WTC11 (cell line): Measurements from ENCODE around the gene FUBP3.

Experiments
- ESRRA ChIP-seq: sonication (generic); formaldehyde crosslinking; IDR thresholded peaks from 2 replicates; pipeline ENCODE4 v1.8.1; 2022; ENCODE audit warnings: mild to moderate bottlenecking, missing genetic modification reagents, borderline replicate concordance
- ETV6 ChIP-seq: sonication (generic); formaldehyde crosslinking; IDR thresholded peaks from 2 replicates; pipeline ENCODE4 v1.8.1; 2022; ENCODE audit warnings: mild to moderate bottlenecking, missing genetic modification reagents
- MYBL2 ChIP-seq: sonication (generic); formaldehyde crosslinking; IDR thresholded peaks from 2 replicates; pipeline ENCODE4 v1.8.1; 2023; ENCODE audit warnings: mild to moderate bottlenecking, moderate library complexity, missing genetic modification reagents
- NFE2L1 ChIP-seq: sonication (generic); formaldehyde crosslinking; IDR thresholded peaks from 2 replicates; pipeline ENCODE4 v1.8.1; 2023; ENCODE audit warnings: missing genetic modification reagents
- TP53 ChIP-seq: sonication (generic); formaldehyde crosslinking; IDR thresholded peaks from 2 replicates; pipeline ENCODE4 v1.8.1; 2023; ENCODE audit warnings: mild to moderate bottlenecking, missing genetic modification reagents
- ZNF121 ChIP-seq: sonication (generic); formaldehyde crosslinking; IDR thresholded peaks from 2 replicates; pipeline ENCODE4 v1.8.0; 2023; ENCODE audit warnings: missing genetic modification reagents
- ZNF317 ChIP-seq: sonication (generic); formaldehyde crosslinking; IDR thresholded peaks from 2 replicates; pipeline ENCODE4 v1.8.1; 2023; ENCODE audit warnings: low read depth, mild to moderate bottlenecking, moderate library complexity, missing genetic modification reagents, borderline replicate concordance
- TF ChIP-seq, protein P1 (sequence below): fragments of 200-600 bp; IDR thresholded peaks from 2 replicates; pipeline ENCODE4 v1.8.0; 2022; ENCODE audit warnings: antibody characterized with exemption
- TF ChIP-seq, protein P2 (sequence below): sonication (generic); formaldehyde crosslinking; IDR thresholded peaks from 2 replicates; pipeline ENCODE4 v1.8.0; 2022; ENCODE audit warnings: mild to moderate bottlenecking, missing genetic modification reagents
- TF ChIP-seq, protein P3 (sequence below): sonication (generic); formaldehyde crosslinking; IDR thresholded peaks from 2 replicates; pipeline ENCODE4 v1.8.0; 2022; ENCODE audit warnings: mild to moderate bottlenecking, missing genetic modification reagents
- TF ChIP-seq, protein P4 (sequence below): sonication (generic); formaldehyde crosslinking; IDR thresholded peaks from 2 replicates; pipeline ENCODE4 v1.8.1; 2023; ENCODE audit warnings: mild to moderate bottlenecking, moderate library complexity, missing genetic modification reagents
- TF ChIP-seq, protein P5 (sequence below): sonication (generic); formaldehyde crosslinking; IDR thresholded peaks from 2 replicates; pipeline ENCODE4 v1.8.0; 2022; ENCODE audit warnings: mild to moderate bottlenecking, missing genetic modification reagents

DNA sequence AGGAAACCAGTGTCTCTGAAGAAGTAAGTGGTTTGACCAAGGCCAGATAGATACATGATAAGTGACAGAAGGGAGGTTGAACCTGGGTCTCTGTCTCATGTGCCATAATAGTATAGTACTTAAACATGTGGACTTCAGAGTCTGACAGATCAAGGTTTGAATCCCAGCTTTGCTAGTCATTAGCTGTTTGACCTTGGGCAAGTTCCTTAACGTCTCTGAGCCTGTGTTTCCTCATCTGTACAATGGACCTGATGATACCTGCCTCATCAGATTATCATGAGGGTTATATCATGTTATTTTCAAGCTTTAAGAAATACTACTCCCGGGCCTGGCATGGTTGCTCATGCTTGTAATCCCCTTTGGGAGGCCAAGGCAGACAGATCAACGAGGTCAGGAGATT is 24.9 kb downstream of the FUBP3 start:
- TF ChIP-seq, protein P1, sequence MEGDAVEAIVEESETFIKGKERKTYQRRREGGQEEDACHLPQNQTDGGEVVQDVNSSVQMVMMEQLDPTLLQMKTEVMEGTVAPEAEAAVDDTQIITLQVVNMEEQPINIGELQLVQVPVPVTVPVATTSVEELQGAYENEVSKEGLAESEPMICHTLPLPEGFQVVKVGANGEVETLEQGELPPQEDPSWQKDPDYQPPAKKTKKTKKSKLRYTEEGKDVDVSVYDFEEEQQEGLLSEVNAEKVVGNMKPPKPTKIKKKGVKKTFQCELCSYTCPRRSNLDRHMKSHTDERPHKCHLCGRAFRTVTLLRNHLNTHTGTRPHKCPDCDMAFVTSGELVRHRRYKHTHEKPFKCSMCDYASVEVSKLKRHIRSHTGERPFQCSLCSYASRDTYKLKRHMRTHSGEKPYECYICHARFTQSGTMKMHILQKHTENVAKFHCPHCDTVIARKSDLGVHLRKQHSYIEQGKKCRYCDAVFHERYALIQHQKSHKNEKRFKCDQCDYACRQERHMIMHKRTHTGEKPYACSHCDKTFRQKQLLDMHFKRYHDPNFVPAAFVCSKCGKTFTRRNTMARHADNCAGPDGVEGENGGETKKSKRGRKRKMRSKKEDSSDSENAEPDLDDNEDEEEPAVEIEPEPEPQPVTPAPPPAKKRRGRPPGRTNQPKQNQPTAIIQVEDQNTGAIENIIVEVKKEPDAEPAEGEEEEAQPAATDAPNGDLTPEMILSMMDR: no peak
- TF ChIP-seq ESRRA: no peak
- TF ChIP-seq NFE2L1: no peak
- TF ChIP-seq, protein P2, sequence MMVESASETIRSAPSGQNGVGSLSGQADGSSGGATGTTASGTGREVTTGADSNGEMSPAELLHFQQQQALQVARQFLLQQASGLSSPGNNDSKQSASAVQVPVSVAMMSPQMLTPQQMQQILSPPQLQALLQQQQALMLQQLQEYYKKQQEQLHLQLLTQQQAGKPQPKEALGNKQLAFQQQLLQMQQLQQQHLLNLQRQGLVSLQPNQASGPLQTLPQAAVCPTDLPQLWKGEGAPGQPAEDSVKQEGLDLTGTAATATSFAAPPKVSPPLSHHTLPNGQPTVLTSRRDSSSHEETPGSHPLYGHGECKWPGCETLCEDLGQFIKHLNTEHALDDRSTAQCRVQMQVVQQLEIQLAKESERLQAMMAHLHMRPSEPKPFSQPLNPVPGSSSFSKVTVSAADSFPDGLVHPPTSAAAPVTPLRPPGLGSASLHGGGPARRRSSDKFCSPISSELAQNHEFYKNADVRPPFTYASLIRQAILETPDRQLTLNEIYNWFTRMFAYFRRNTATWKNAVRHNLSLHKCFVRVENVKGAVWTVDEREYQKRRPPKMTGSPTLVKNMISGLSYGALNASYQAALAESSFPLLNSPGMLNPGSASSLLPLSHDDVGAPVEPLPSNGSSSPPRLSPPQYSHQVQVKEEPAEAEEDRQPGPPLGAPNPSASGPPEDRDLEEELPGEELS (CRISPR knock-in tag): no peak
- TF ChIP-seq ZNF121 (CRISPR knock-in tag): no peak
- TF ChIP-seq TP53: no peak
- no peak for TF ChIP-seq ETV6 (CRISPR knock-in tag)
- TF ChIP-seq, protein P3, sequence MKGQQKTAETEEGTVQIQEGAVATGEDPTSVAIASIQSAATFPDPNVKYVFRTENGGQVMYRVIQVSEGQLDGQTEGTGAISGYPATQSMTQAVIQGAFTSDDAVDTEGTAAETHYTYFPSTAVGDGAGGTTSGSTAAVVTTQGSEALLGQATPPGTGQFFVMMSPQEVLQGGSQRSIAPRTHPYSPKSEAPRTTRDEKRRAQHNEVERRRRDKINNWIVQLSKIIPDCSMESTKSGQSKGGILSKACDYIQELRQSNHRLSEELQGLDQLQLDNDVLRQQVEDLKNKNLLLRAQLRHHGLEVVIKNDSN (CRISPR knock-in tag): no peak
- TF ChIP-seq ZNF317 (CRISPR knock-in tag): no peak
- TF ChIP-seq MYBL2: no peak
- TF ChIP-seq, protein P4, sequence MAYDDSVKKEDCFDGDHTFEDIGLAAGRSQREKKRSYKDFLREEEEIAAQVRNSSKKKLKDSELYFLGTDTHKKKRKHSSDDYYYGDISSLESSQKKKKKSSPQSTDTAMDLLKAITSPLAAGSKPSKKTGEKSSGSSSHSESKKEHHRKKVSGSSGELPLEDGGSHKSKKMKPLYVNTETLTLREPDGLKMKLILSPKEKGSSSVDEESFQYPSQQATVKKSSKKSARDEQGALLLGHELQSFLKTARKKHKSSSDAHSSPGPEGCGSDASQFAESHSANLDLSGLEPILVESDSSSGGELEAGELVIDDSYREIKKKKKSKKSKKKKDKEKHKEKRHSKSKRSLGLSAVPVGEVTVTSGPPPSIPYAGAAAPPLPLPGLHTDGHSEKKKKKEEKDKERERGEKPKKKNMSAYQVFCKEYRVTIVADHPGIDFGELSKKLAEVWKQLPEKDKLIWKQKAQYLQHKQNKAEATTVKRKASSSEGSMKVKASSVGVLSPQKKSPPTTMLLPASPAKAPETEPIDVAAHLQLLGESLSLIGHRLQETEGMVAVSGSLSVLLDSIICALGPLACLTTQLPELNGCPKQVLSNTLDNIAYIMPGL: no peak
- TF ChIP-seq, protein P5, sequence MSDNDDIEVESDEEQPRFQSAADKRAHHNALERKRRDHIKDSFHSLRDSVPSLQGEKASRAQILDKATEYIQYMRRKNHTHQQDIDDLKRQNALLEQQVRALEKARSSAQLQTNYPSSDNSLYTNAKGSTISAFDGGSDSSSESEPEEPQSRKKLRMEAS (CRISPR knock-in tag): no peak
